Measurements from ENCODE around the gene FREY1. TPM values are rescaled to one million over a fixed set of nuclear protein-coding genes. Genes with fewer than 3 reads are reported as not detected.
A peak's percentile ranks its signal among the peaks of the same experiment; 100 is the strongest.

FREY1 gene
- total and polyA plus RNA-seq, 2 of the 13 experiments (the other 11 are each of a cell fraction or from before 2014, with no cell fraction given) = 0.44 to 0.73 TPM

GRCh38 chr11:45918331-45918941, 11.4 kb upstream of the FREY1 start (continued):
- TF ChIP-seq ZBTB2 (CRISPR knock-in tag; IDR thresholded peaks at IDR 0.05; ENCODE audit: low read depth) = 0 out of 2 replicates have a peak, but pooled peaks have one; percentile 5
- peak; percentile 66 for TF ChIP-seq DRAP1 (CRISPR knock-in tag; IDR thresholded peaks at IDR 0.05)
- peak; percentile 74 for TF ChIP-seq NFYB (CRISPR knock-in tag; IDR thresholded peaks at IDR 0.05)
- TF ChIP-seq POGZ (CRISPR knock-in tag; IDR thresholded peaks at IDR 0.05) = no peak; the same call in 1 of the 2 replicates
- peak; percentile 61 for TF ChIP-seq POLR2G (IDR thresholded peaks at IDR 0.05; ENCODE audit: low read depth, low read length)
- peak; percentile 59 for TF ChIP-seq HIVEP1 (CRISPR knock-in tag; IDR thresholded peaks at IDR 0.05)
- TF ChIP-seq RORA (CRISPR knock-in tag; IDR thresholded peaks at IDR 0.05) = no peak
- peak; percentile 67 for TF ChIP-seq ZBTB7B (CRISPR knock-in tag; IDR thresholded peaks at IDR 0.05)
- TF ChIP-seq GATAD1 (CRISPR knock-in tag; IDR thresholded peaks at IDR 0.05) = peak; percentile 12; the same call in 1 of the 2 replicates
- TF ChIP-seq POLR2AphosphoS5 (IDR thresholded peaks at IDR 0.05; ENCODE audit: low read depth, low read length) = peak; percentile 88
- TF ChIP-seq, protein P1, sequence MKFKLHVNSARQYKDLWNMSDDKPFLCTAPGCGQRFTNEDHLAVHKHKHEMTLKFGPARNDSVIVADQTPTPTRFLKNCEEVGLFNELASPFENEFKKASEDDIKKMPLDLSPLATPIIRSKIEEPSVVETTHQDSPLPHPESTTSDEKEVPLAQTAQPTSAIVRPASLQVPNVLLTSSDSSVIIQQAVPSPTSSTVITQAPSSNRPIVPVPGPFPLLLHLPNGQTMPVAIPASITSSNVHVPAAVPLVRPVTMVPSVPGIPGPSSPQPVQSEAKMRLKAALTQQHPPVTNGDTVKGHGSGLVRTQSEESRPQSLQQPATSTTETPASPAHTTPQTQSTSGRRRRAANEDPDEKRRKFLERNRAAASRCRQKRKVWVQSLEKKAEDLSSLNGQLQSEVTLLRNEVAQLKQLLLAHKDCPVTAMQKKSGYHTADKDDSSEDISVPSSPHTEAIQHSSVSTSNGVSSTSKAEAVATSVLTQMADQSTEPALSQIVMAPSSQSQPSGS (CRISPR knock-in tag; IDR thresholded peaks at IDR 0.05) = 0 out of 2 replicates have a peak, but pooled peaks have one; percentile 7
- no peak for TF ChIP-seq ZZZ3 (CRISPR knock-in tag; IDR thresholded peaks at IDR 0.05; ENCODE audit: borderline replicate concordance)
- 0 out of 2 replicates have a peak, but pooled peaks have one; percentile 35 for TF ChIP-seq KLF12 (CRISPR knock-in tag; IDR thresholded peaks at IDR 0.05; ENCODE audit: borderline replicate concordance)
- TF ChIP-seq ZNF563 (CRISPR knock-in tag; IDR thresholded peaks at IDR 0.05) = peak; percentile 31; the same call in 1 of the 2 replicates
- TF ChIP-seq ZNF709 (CRISPR knock-in tag; IDR thresholded peaks at IDR 0.05) = 0 out of 2 replicates have a peak, but pooled peaks have one; percentile 65
- TF ChIP-seq ZNF367 (CRISPR knock-in tag; IDR thresholded peaks at IDR 0.05; ENCODE audit: borderline replicate concordance) = 0 out of 2 replicates have a peak, but pooled peaks have one; percentile 1
- TF ChIP-seq KDM2A (CRISPR knock-in tag; IDR thresholded peaks at IDR 0.05; ENCODE audit: borderline replicate concordance, low read depth) = peak; percentile 43; the same call in 1 of the 2 replicates
- TF ChIP-seq NCOA2 (CRISPR knock-in tag; IDR thresholded peaks at IDR 0.05) = 0 out of 2 replicates have a peak, but pooled peaks have one; percentile 16
- TF ChIP-seq ZFY (CRISPR knock-in tag; IDR thresholded peaks at IDR 0.05) = peak; percentile 38
- peak; percentile 74; the same call in 1 of the 2 replicates for TF ChIP-seq SIN3A (IDR thresholded peaks at IDR 0.05; ENCODE audit: borderline replicate concordance, low read depth, low read length)
- peak; percentile 75 for TF ChIP-seq NFYC (CRISPR knock-in tag; IDR thresholded peaks at IDR 0.05)
